Heart left ventricle (tissue), 16 donors: Measurements from ENCODE around the gene CBR1. TPM values are rescaled to one million over a fixed set of nuclear protein-coding genes. Genes with fewer than 3 reads are reported as not detected.

Experiments used
- ATAC-seq, 4 donors: fragments of 200-7000 bp; cut with Tn5 transposase; one replicate each; pipeline ENCODE4 v1.9.1; 2020 to 2022; ENCODE audit warnings: moderate library complexity in 4 of 4, mild to moderate bottlenecking in 3 of 4, moderate number of reproducible peaks in 1 of 4
- DNase-seq, 5 donors: peaks; one replicate each; pipeline ENCODE4 v3.0.0-alpha.2; 2020
- H3K27ac ChIP-seq, 12 donors: fragments of 200-600 bp; sonication (generic) in 4 of 12; one replicate each; pipeline versions ENCODE4 v1.5.0 to v1.8.0; 2016 to 2022; ENCODE audit warnings: mild to moderate bottlenecking in 2 of 12
- H3K27me3 ChIP-seq, 9 donors: fragments of 200-600 bp; sonication (generic) in 2 of 9; one replicate each; pipeline versions ENCODE4 v1.5.1 to v1.8.0; 2016 to 2022; ENCODE audit warnings: mild to moderate bottlenecking in 3 of 9
- H3K36me3 ChIP-seq, 9 donors: fragments of 200-600 bp; sonication (generic) in 2 of 9; one replicate each; pipeline versions ENCODE4 v1.5.0 to v1.8.0; 2018 to 2022; ENCODE audit warnings: mild to moderate bottlenecking in 2 of 9
- H3K4me1 ChIP-seq, 12 donors: fragments of 200-600 bp; sonication (generic) in 4 of 12; one replicate each; pipeline versions ENCODE4 v1.5.0 to v1.8.0; 2016 to 2022; ENCODE audit warnings: mild to moderate bottlenecking in 3 of 12
- H3K4me3 ChIP-seq, 12 donors: fragments of 200-600 bp; sonication (generic) in 4 of 12; one replicate each; pipeline versions ENCODE4 v1.5.0 to v1.8.0; 2017 to 2022; ENCODE audit warnings: mild to moderate bottlenecking in 9 of 12, moderate library complexity in 4 of 12
- H3K9me3 ChIP-seq, 12 donors: fragments of 200-600 bp; sonication (generic) in 4 of 12; one replicate each; pipeline versions ENCODE4 v1.5.0 to v1.8.0; 2016 to 2022; ENCODE audit warnings: mild to moderate bottlenecking in 1 of 12
- CTCF ChIP-seq, 12 donors: fragments of 200-600 bp; sonication (generic) in 4 of 12; IDR thresholded peaks; one replicate each; pipeline versions ENCODE4 v1.5.0 to v1.8.0; 2018 to 2022; ENCODE audit warnings: antibody characterized with exemption in 12 of 12, mild to moderate bottlenecking in 5 of 12
- POLR2A ChIP-seq, 2 donors: fragments of 450-650 bp; IDR thresholded peaks; one replicate each; pipeline ENCODE4 v1.6.1; 2017; ENCODE audit warnings: antibody characterized with exemption in 2 of 2, mild to moderate bottlenecking in 2 of 2, moderate library complexity in 2 of 2
- WGBS, 4 donors: extraction: QIAGEN DNeasy Blood & Tissue Kit in 2 of 4; methylation state at CpG; one replicate each; pipeline versions ENCODE4 v1.1.5 to v1.1.7; 2013 to 2018; 5-methylcytosine and 5-hydroxymethylcytosine counted together
- intact Hi-C, 10 donors: fragments of 100-400 bp; cut with DNase I; formaldehyde crosslinking; loops; one replicate each; pipeline versions ENCODE4 v1.11.1 to v1.14.2; 2022
- long read RNA-seq, 3 donors: library from polyadenylated mRNA; unstranded; transcript quantifications; one replicate each; pipeline ENCODE4 v2.0.0, GENCODE V29; 2020 to 2021
- polyA plus RNA-seq, 2 donors: library from polyadenylated mRNA; stranded (reverse); fragments of 200-250 nt; gene quantifications; one replicate each; pipeline ENCODE4 v1.2.3, GENCODE V29; 2013
- total RNA-seq, 9 donors: library from RNA; depleted of rRNA in 2 of 9; stranded (reverse); fragments of >200 nt in 2 of 9; fragmentation: NEBNext Ultra II Directional in 3 of 9; extraction: Animal tissue kit (Norgen Biotek cat#: 25700) in 3 of 9; gene quantifications; one replicate each; pipeline versions ENCODE4 v1.1.0 to v1.2.4, GENCODE V29; 2016 to 2023
- donor health status: ischemic (EF 13 %, LVEDD 7.1; RV severe dilation, severe dysfunction).
- donor health status: healthy with polysubstance abuse.
- donor health status: DM: no; HTN: yes; CAD: no.
- donor health status: DM: no; HTN: no; CAD: no.
- donor health status: ischemic (EF 25% LVEDD 6.9; RV normal size, moderate dysfunction).
- donor health status: ischemic (EF 25% LVEDD 5.7; RV mildly dilated, moderate dysfunction).
- donor health status: healthy.
- donor health status: DM: yes; HTN: yes; CAD: no.
- donor health status: ischemic (EF 35%, LVEDD 5.7; RV mildly dilated, moderate dysfunction).
- donor health status: nonischemic (EF 11% LVEDD 7.7; RV severe dilation, severe dysfunction).
- donor health status: DM: yes; HTN: yes; CAD: no.
- donor health status: PGD.
- donor health status: ischemic (EF 29% LVEDD 5.4; RV normal size, mild dysfunction).
- donor health status: nonischemic (EF 23%, LVEDD 6.1; RV moderate dilation, normal function).

The CBR1 gene
- total RNA-seq (10 to 100 TPM; 11.0 to 68.7 (median 21.6) TPM), polyA plus RNA-seq (10 to 100 TPM; 23.7 to 69.2 TPM)
- long read RNA-seq, donor 1, transcript CBR1-201 (3 exons, 1,293 nt) = major isoform, 40 of 47 reads
- long read RNA-seq, donor 1, partial matches to known transcripts = 1 of 47 reads
- long read RNA-seq, donor 1, other reads (novel, unspliced or antisense) = 0 of 47 reads
- long read RNA-seq, donor 2, transcript CBR1-201 (3 exons, 1,293 nt) = major isoform, 66 of 74 reads
- long read RNA-seq, donor 2, partial matches to known transcripts = 0 of 74 reads
- long read RNA-seq, donor 2, other reads (novel, unspliced or antisense) = 2 of 74 reads
- long read RNA-seq, donor 3, transcript CBR1-201 (3 exons, 1,293 nt) = major isoform, 56 of 60 reads
- long read RNA-seq, donor 3, partial matches to known transcripts = 0 of 60 reads
- long read RNA-seq, donor 3, other reads (novel, unspliced or antisense) = 3 of 60 reads

- ATAC-seq (peak; percentile 98 to 99 (median 99)), DNase-seq (peak; percentile 87 to 99 (median 97))
- WGBS, 4 donors = 1 to 2% (median 2%) methylated on average over 18 to 71 of the region's 71 CpGs
- Histone ChIP-seq H3K4me1 (peaks cover 0 to 33% (median 12%) of the 10 kb centered on the region in 12 donors), H3K27me3 (peaks cover 0 to 3% (median 0%) of the 10 kb centered on the region in 9 donors), H3K27ac (peak within 1 kb of the TSS in 11 of 12 donors; percentile 33 to 89 (median 79)), H3K4me3 (peak within 1 kb of the TSS; percentile 51 to 93 (median 70)), H3K36me3 (peaks cover 0 to 30% (median 12%) of the 10 kb centered on the region in 9 donors), H3K9me3 (peaks cover 0 to 13% (median 0%) of the 10 kb centered on the region in 12 donors)
- peak in 1 of 2 donors; percentile 91 for TF ChIP-seq POLR2A (IDR thresholded peaks at IDR 0.05)
- TF ChIP-seq CTCF (IDR thresholded peaks at IDR 0.05) = no peak
- intact Hi-C loops = loop anchor here in 5 of 10 donors (5.0 to 10.0 kb wide), 2 partner anchors 42 to 45 kb away; no protein-coding TSS in a partner anchor
Measured at GRCh38 chr21:36069713-36070583, at the start of gene CBR1. Gene CBR1 (plus strand): TSS chr21:36070024. CDS start chr21:36070116, 92 bp downstream.

DNA sequence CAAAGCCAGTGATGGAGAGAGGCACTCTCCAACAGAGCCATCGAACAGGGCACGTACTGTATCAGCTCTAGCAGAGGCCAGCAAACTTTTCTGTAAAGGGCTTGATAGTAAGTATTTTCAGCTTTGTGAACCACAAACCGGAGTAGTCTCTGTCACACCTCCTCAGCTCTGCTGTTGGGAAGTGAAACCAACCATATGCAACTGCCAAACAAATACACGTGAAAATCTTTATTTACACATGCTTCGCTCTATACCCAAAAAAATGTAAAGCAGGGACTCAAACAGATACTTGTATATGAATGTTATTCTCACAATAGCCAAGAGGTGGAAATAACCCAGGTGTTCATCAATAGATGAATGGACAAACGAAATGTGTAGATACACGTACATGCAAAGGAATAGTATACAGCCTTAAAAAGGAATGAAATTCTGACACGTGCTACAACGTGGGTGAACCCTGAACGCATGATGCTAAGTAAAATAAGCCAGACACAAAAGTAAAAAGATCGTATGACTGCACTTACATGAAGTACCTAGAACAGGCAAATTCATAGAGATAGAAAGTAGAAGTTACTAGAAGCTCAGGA is 48.5 kb upstream of the CBR1 start:
- TF ChIP-seq CTCF (IDR thresholded peaks at IDR 0.05) (no peak), POLR2A (IDR thresholded peaks at IDR 0.05) (no peak)
- DNase-seq (no peak), ATAC-seq (no peak)
- WGBS, 4 donors = 92 to 95% (median 94%) methylated on average over 11 of the region's 11 CpGs
- Histone ChIP-seq H3K27me3 (peaks cover 0 to 4% (median 0%) of the 10 kb centered on the region in 9 donors), H3K4me1 (no peaks in the 10 kb centered on the region), H3K27ac (no peak overlapping the region), H3K36me3 (no peaks in the 10 kb centered on the region), H3K4me3 (no peak overlapping the region), H3K9me3 (no peaks in the 10 kb centered on the region)
- intact Hi-C loops = loop anchor here in 2 of 10 donors (10.0 kb wide), 2 partner anchors 77 to 1277 kb away; no protein-coding TSS in a partner anchor

- ATAC-seq (peak in 1 of 4 donors; percentile 23), DNase-seq (no peak)
- TF ChIP-seq POLR2A (IDR thresholded peaks at IDR 0.05) (no peak), CTCF (IDR thresholded peaks at IDR 0.05) (no peak)
- intact Hi-C loops = loop anchor here in 2 of 10 donors (10.0 kb wide), 2 partner anchors 78 to 1278 kb away; no protein-coding TSS in a partner anchor
- H3K36me3 ChIP-seq = no peaks in the 10 kb centered on the region
- H3K4me3 ChIP-seq = no peak overlapping the region
- 59 to 72% (median 66%) methylated on average over 6 of the region's 6 CpGs for WGBS, 4 donors
- H3K4me1 ChIP-seq = no peaks in the 10 kb centered on the region
- peaks cover 0 to 3% (median 0%) of the 10 kb centered on the region in 9 donors for H3K27me3 ChIP-seq
- no peak overlapping the region for H3K27ac ChIP-seq
- no peaks in the 10 kb centered on the region for H3K9me3 ChIP-seq
Measured at GRCh38 chr21:36022427-36023091, 47.3 kb upstream of the CBR1 start.
